Mucosa of descending colon (tissue), 3 donors: ENCODE measurements around the gene TP53BP2. TPM values are rescaled to one million over a fixed set of nuclear protein-coding genes. Genes with fewer than 3 reads are reported as not detected.

Source experiments
- ATAC-seq: fragments of 200-7000 bp; cut with Tn5 transposase; one replicate; pipeline ENCODE4 v1.9.1; 2020; ENCODE audit warnings: mild to moderate bottlenecking, moderate library complexity
- DNase-seq, 3 donors: peaks; one replicate each; pipeline ENCODE4 v3.0.0-alpha.2; 2020
- H3K36me3 ChIP-seq: fragments of 200-600 bp; one replicate; pipeline ENCODE4 v1.8.0; 2021; ENCODE audit warnings: low read depth, mild to moderate bottlenecking
- H3K4me1 ChIP-seq: fragments of 200-600 bp; one replicate; pipeline ENCODE4 v1.8.0; 2021; ENCODE audit warnings: low read depth, mild to moderate bottlenecking
- H3K4me3 ChIP-seq: fragments of 200-600 bp; one replicate; pipeline ENCODE4 v1.8.0; 2021; ENCODE audit warnings: mild to moderate bottlenecking
- H3K9me3 ChIP-seq: fragments of 200-600 bp; one replicate; pipeline ENCODE4 v1.8.0; 2021; ENCODE audit warnings: mild to moderate bottlenecking
- CTCF ChIP-seq: fragments of 200-600 bp; IDR thresholded peaks from one replicate; pipeline ENCODE4 v1.8.0; 2022; ENCODE audit warnings: antibody characterized with exemption, mild to moderate bottlenecking
- intact Hi-C, 2 donors: fragments of 100-400 bp; cut with DNase I in 1 of 2; cut with micrococcal nuclease in 1 of 2; formaldehyde crosslinking; loops; one replicate each; pipeline versions ENCODE4 v1.11.0 to v1.11.1; 2022; cut with DNase I, micrococcal nuclease
- total RNA-seq, 3 donors: library from RNA; stranded (reverse); fragmentation: NEBNext Ultra II Directional in 2 of 3; extraction: Animal tissue kit (Norgen Biotek cat#: 25700) in 2 of 3; gene quantifications; one replicate each; pipeline versions ENCODE4 v1.2.1 to v1.2.4, GENCODE V29; 2021 to 2023
- donor health status: DM: no; HTN: no; CAD: no; lungs with moderate emphysema.
- donor health status: DM: no; HTN: no; CAD: no.
- donor health status: DM: no; HTN: yes; CAD: no.

Gene TP53BP2
- total RNA-seq, 3 donors from 2014 or later: 30.6 to 34.5 (median 32.5) TPM

GRCh38 chr1:223763881-223764280 is 81.9 kb downstream of the TP53BP2 start:
- Histone ChIP-seq H3K9me3 (no peaks in the 10 kb centered on the region), H3K4me1 (no peaks in the 10 kb centered on the region), H3K4me3 (no peak overlapping the region), H3K36me3 (no peaks in the 10 kb centered on the region)
- DNase-seq: no peak
- intact Hi-C loops: no loop called here
- no peak for ATAC-seq
- TF ChIP-seq CTCF: no peak

GRCh38 chr1:223763251-223763650 is 82.5 kb downstream of the TP53BP2 start:
- no peak for DNase-seq
- no peaks in the 10 kb centered on the region for H3K36me3 ChIP-seq

GRCh38 chr1:223761411-223761810 is 84.3 kb downstream of the TP53BP2 start:
- ATAC-seq: no peak
- TF ChIP-seq CTCF: no peak
- no peaks in the 10 kb centered on the region for H3K36me3 ChIP-seq
- intact Hi-C loops: no loop called here
- H3K4me1 ChIP-seq: no peaks in the 10 kb centered on the region
- DNase-seq: no peak
- H3K4me3 ChIP-seq: no peak overlapping the region
- H3K9me3 ChIP-seq: no peaks in the 10 kb centered on the region

More at GRCh38 chr1:223763251-223763650, 82.5 kb downstream of the TP53BP2 start:
- Histone ChIP-seq H3K4me3 (no peak overlapping the region), H3K4me1 (no peaks in the 10 kb centered on the region), H3K9me3 (no peaks in the 10 kb centered on the region)
- no peak for TF ChIP-seq CTCF
- ATAC-seq: no peak
- intact Hi-C loops: no loop called here

- ATAC-seq (no peak), DNase-seq (no peak)
- Histone ChIP-seq H3K4me1 (no peaks in the 10 kb centered on the region), H3K4me3 (no peak overlapping the region), H3K9me3 (no peaks in the 10 kb centered on the region), H3K36me3 (no peaks in the 10 kb centered on the region)
- intact Hi-C loops: no loop called here
- TF ChIP-seq CTCF: no peak
Observed at GRCh38 chr1:223760833-223761232, 84.9 kb downstream of the TP53BP2 start.

GRCh38 chr1:223759273-223759672 is 86.5 kb downstream of the TP53BP2 start:
- no peak for TF ChIP-seq CTCF
- H3K4me1 ChIP-seq: no peaks in the 10 kb centered on the region
- ATAC-seq (no peak), DNase-seq (no peak)
- peaks cover 2% of the 10 kb centered on the region for H3K36me3 ChIP-seq
- intact Hi-C loops: loop anchor here in 1 of 2 donors (10.0 kb wide), 1 partner anchor 54 kb away; no protein-coding TSS in a partner anchor
- H3K4me3 ChIP-seq: no peak overlapping the region
- no peaks in the 10 kb centered on the region for H3K9me3 ChIP-seq

- Histone ChIP-seq H3K9me3 (no peaks in the 10 kb centered on the region), H3K4me3 (no peak overlapping the region), H3K36me3 (peaks cover 2% of the 10 kb centered on the region), H3K4me1 (no peaks in the 10 kb centered on the region)
- no peak for DNase-seq
- ATAC-seq: no peak
- intact Hi-C loops: loop anchor here in 1 of 2 donors (10.0 kb wide), 1 partner anchor 54 kb away; no protein-coding TSS in a partner anchor
- TF ChIP-seq CTCF: no peak
Observed at GRCh38 chr1:223758734-223759133, 87.0 kb downstream of the TP53BP2 start.
